Measurements from ENCODE around the gene CPB1. TPM values are rescaled to one million over a fixed set of nuclear protein-coding genes. Genes with fewer than 3 reads are reported as not detected.

CPB1 gene
- total RNA-seq, 4 donors from 2014 or later: 0.41 TPM; not detected in 3

DNA sequence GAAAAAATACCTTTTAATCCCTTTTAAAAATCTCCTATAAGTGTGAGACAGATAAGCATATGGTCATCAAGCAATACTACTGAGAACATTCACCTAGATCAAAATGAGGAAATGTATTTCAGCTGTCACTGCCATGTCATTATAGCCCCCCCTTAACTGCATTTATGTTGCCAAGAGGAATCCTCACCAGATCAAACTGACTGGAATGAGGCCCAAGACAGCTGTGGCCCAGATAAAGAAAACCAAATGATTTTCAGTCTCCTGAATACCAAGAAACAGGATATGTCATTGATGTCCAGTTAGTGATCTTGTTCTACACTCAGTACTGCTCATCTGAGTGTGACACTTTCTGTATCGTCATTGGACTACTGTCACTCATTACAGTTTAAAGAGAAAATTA is 35.1 kb upstream of the CPB1 start:
- no peak overlapping the region for H3K4me3 ChIP-seq
- no peak for TF ChIP-seq POLR2AphosphoS5 (IDR thresholded peaks at IDR 0.05)
- TF ChIP-seq POLR2A (IDR thresholded peaks at IDR 0.05): no peak
- no peak for TF ChIP-seq EP300 (IDR thresholded peaks at IDR 0.05; ENCODE audit: low read depth)
- TF ChIP-seq, protein P1, sequence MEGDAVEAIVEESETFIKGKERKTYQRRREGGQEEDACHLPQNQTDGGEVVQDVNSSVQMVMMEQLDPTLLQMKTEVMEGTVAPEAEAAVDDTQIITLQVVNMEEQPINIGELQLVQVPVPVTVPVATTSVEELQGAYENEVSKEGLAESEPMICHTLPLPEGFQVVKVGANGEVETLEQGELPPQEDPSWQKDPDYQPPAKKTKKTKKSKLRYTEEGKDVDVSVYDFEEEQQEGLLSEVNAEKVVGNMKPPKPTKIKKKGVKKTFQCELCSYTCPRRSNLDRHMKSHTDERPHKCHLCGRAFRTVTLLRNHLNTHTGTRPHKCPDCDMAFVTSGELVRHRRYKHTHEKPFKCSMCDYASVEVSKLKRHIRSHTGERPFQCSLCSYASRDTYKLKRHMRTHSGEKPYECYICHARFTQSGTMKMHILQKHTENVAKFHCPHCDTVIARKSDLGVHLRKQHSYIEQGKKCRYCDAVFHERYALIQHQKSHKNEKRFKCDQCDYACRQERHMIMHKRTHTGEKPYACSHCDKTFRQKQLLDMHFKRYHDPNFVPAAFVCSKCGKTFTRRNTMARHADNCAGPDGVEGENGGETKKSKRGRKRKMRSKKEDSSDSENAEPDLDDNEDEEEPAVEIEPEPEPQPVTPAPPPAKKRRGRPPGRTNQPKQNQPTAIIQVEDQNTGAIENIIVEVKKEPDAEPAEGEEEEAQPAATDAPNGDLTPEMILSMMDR (IDR thresholded peaks at IDR 0.05): no peak
- intact Hi-C loops (cut with DNase I; ENCODE audit: low total_unique reads): no loop called here
- no peaks in the 10 kb centered on the region for H3K36me3 ChIP-seq
- in situ Hi-C loops (cut with MboI; ENCODE audit: low pct_ligation_motif_present in 1 of 4, low pct_unique_long_range_greater_than_20kb in 1 of 4, low sequenced_read_pairs in 3 of 4): no loop called here
- DNase-seq: no peak
- no peaks in the 10 kb centered on the region for H3K9me3 ChIP-seq
- H3K27ac ChIP-seq: no peak overlapping the region
- H3K4me1 ChIP-seq: peaks cover 0 to 4% (median 0%) of the 10 kb centered on the region in 4 donors
- no peaks in the 10 kb centered on the region for H3K27me3 ChIP-seq
- WGBS, 2 donors (ENCODE audit: low coverage in 1 of 2): 83 to 86% methylated on average over 1 of the region's 1 CpG

DNA sequence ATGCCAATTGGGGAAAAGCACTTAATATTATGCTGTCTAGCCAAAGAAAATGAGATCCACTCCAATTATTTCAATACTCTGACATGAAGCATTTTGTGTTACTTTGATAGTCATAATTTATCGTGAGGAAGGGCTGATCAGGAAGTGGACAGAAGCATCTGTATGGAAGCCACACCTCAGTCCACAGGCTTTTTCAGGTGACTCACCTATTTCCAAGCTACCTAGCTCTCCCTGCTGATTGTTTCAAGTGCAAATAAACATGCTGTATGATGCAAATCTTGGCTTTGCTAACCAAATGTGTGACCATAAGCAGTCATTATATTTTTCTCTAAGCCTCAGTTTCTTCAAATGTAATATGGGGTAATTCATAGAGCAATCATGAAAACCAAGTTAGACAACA is 30.8 kb upstream of the CPB1 start:
- intact Hi-C loops (cut with DNase I; ENCODE audit: low total_unique reads) (no loop called here), in situ Hi-C loops (cut with MboI; ENCODE audit: low pct_ligation_motif_present in 1 of 4, low pct_unique_long_range_greater_than_20kb in 1 of 4, low sequenced_read_pairs in 3 of 4) (no loop called here)
- Histone ChIP-seq H3K27ac (no peak overlapping the region), H3K9me3 (no peaks in the 10 kb centered on the region), H3K36me3 (no peaks in the 10 kb centered on the region), H3K4me1 (no peaks in the 10 kb centered on the region), H3K4me3 (no peak overlapping the region), H3K27me3 (no peaks in the 10 kb centered on the region)
- WGBS, 2 donors (ENCODE audit: low coverage in 1 of 2): 38 to 41% methylated on average over 1 of the region's 1 CpG
- DNase-seq: no peak
- TF ChIP-seq, protein P1 (IDR thresholded peaks at IDR 0.05): no peak

DNA sequence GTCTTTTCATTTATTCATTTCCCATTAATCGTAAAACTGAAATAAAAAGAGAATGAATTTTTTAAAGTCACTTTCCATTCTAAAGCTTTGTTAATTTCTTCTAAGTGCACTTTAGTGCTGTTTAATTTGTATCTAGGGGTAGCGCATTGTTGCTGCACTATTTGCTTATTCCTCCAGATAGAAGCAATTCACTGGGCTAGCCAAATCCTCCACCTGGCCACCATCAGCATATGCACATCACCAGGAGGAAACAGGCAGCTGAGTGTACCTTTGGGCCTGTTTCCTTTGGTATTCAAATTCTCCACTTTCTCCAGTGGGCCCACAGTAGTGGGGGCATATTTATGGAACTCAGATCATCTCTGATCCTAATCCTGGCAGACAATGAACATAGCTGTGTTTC is 29.8 kb upstream of the CPB1 start:
- DNase-seq: no peak
- intact Hi-C loops (cut with DNase I; ENCODE audit: low total_unique reads): no loop called here
- Histone ChIP-seq H3K4me3 (no peak overlapping the region), H3K36me3 (no peaks in the 10 kb centered on the region), H3K27ac (no peak overlapping the region), H3K9me3 (no peaks in the 10 kb centered on the region), H3K27me3 (no peaks in the 10 kb centered on the region), H3K4me1 (no peaks in the 10 kb centered on the region)
- 93 to 96% methylated on average over 2 of the region's 2 CpGs for WGBS, 2 donors (ENCODE audit: low coverage in 1 of 2)
- TF ChIP-seq EP300 (IDR thresholded peaks at IDR 0.05; ENCODE audit: low read depth) (no peak), POLR2AphosphoS5 (IDR thresholded peaks at IDR 0.05) (no peak), POLR2A (IDR thresholded peaks at IDR 0.05) (no peak)
- TF ChIP-seq, protein P1 (IDR thresholded peaks at IDR 0.05): no peak
- in situ Hi-C loops (cut with MboI; ENCODE audit: low pct_ligation_motif_present in 1 of 4, low pct_unique_long_range_greater_than_20kb in 1 of 4, low sequenced_read_pairs in 3 of 4): no loop called here

DNA sequence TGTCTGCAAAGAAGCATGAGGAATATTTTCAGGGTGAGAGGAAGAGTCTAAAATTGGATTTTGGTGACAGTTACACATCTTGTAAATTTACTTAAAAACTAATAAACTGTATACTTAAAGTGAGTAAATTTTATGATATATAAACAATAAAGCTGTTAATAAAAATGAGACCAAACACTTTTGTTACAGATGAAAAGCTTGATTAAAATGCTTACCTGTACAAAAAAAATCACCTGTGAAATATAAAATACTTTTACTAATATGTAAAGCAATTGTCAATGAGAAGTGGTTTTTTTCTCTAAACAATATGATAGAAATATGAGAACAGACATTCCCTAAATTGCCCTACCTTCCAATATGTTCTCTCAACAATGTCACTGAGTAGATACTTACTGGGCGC is 27.2 kb upstream of the CPB1 start:
- intact Hi-C loops (cut with DNase I; ENCODE audit: low total_unique reads): no loop called here

More for the DNA sequence above, 27.2 kb upstream of the CPB1 start:
- H3K27ac ChIP-seq: no peak overlapping the region
- no peaks in the 10 kb centered on the region for H3K4me1 ChIP-seq
- H3K9me3 ChIP-seq: no peaks in the 10 kb centered on the region
- 62 to 81% methylated on average over 1 of the region's 1 CpG for WGBS, 2 donors (ENCODE audit: low coverage in 1 of 2)
- in situ Hi-C loops (cut with MboI; ENCODE audit: low pct_ligation_motif_present in 1 of 4, low pct_unique_long_range_greater_than_20kb in 1 of 4, low sequenced_read_pairs in 3 of 4): no loop called here
- H3K4me3 ChIP-seq: no peak overlapping the region
- TF ChIP-seq POLR2AphosphoS5 (IDR thresholded peaks at IDR 0.05): no peak
- TF ChIP-seq, protein P1 (IDR thresholded peaks at IDR 0.05): no peak
- TF ChIP-seq POLR2A (IDR thresholded peaks at IDR 0.05): no peak
- TF ChIP-seq EP300 (IDR thresholded peaks at IDR 0.05; ENCODE audit: low read depth): no peak
- no peaks in the 10 kb centered on the region for H3K36me3 ChIP-seq
- H3K27me3 ChIP-seq: no peaks in the 10 kb centered on the region
- DNase-seq: no peak
